ENCODE data around the gene GINS3. TPM values are rescaled to one million over a fixed set of nuclear protein-coding genes. Genes with fewer than 3 reads are reported as not detected.
A peak's percentile ranks its signal among the peaks of the same experiment; 100 is the strongest.

Gene GINS3
- total and polyA plus RNA-seq, 12 donors: 7.6 to 25.2 (median 10.5) TPM

GRCh38 chr16:58346831-58347371, 45.4 kb upstream of the GINS3 start:
- TF ChIP-seq POLR2A (IDR thresholded peaks at IDR 0.05): no peak
- TF ChIP-seq CTCF (IDR thresholded peaks at IDR 0.05): no peak
- Histone ChIP-seq H3K27me3 (no peaks in the 10 kb centered on the region), H3K4me1 (replicated peaks in 1 of 2) (peaks cover 6 to 11% of the 10 kb centered on the region in 2 donors), H3K4me3 (no peak overlapping the region), H3K36me3 (replicated peaks in 1 of 2) (no peaks in the 10 kb centered on the region), H3K27ac (peak overlapping the region in 3 of 5 donors; percentile 9 to 54 (median 36)), H3K9me3 (replicated peaks in 1 of 3) (no peaks in the 10 kb centered on the region)
- 29 to 37% (median 36%) methylated on average over 5 of the region's 5 CpGs for WGBS, 4 donors
- intact Hi-C loops (cut with DNase I): no loop called here
- DNase-seq: no peak

GRCh38 chr16:58348986-58349385, 43.3 kb upstream of the GINS3 start:
- TF ChIP-seq POLR2A (IDR thresholded peaks at IDR 0.05) (no peak), CTCF (IDR thresholded peaks at IDR 0.05) (no peak)
- no peaks in the 10 kb centered on the region for H3K9me3 ChIP-seq (replicated peaks in 1 of 3)
- peaks cover 6 to 11% of the 10 kb centered on the region in 2 donors for H3K4me1 ChIP-seq (replicated peaks in 1 of 2)
- 25 to 58% (median 45%) methylated on average over 2 to 3 of the region's 3 CpGs for WGBS, 4 donors
- H3K27ac ChIP-seq: peak overlapping the region in 1 of 5 donors; percentile 6
- no peaks in the 10 kb centered on the region for H3K36me3 ChIP-seq (replicated peaks in 1 of 2)
- DNase-seq: peak in 1 of 7 donors; percentile 78
- no peak overlapping the region for H3K4me3 ChIP-seq
- intact Hi-C loops (cut with DNase I): no loop called here
- no peaks in the 10 kb centered on the region for H3K27me3 ChIP-seq

DNA sequence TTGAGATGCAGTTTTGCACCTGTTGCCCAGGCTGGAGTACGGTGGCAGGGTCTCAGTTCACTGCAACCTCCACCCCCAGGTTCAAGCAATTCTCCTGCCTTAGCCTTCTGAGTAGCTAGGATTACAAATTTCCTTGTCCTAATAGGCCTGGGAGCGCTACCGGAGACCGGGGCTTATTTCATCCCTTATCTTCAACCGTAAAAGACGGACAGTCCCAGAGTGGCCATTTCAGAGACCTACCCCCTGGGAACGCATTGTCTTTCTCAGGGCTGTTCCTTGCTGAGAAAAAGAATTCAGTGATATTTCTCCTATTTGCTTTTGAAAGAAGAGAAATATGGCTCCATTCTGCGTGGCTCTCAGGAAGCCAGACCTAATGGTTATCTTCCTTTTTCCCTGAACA, 39.6 kb upstream of the GINS3 start:
- no peak overlapping the region for H3K27ac ChIP-seq
- intact Hi-C loops (cut with DNase I): no loop called here
- no peak for TF ChIP-seq POLR2A (IDR thresholded peaks at IDR 0.05)
- TF ChIP-seq CTCF (IDR thresholded peaks at IDR 0.05): no peak
- no peak for DNase-seq
- 74 to 88% (median 81%) methylated on average over 8 of the region's 8 CpGs for WGBS, 4 donors
- no peak overlapping the region for H3K4me3 ChIP-seq
- no peaks in the 10 kb centered on the region for H3K4me1 ChIP-seq (replicated peaks in 1 of 2)
- no peaks in the 10 kb centered on the region for H3K9me3 ChIP-seq (replicated peaks in 1 of 3)
- H3K27me3 ChIP-seq: no peaks in the 10 kb centered on the region
- no peaks in the 10 kb centered on the region for H3K36me3 ChIP-seq (replicated peaks in 1 of 2)

- intact Hi-C loops (cut with DNase I): no loop called here
Measured at GRCh38 chr16:58360041-58360634, 32.1 kb upstream of the GINS3 start.

More at GRCh38 chr16:58360041-58360634, 32.1 kb upstream of the GINS3 start:
- Histone ChIP-seq H3K4me3 (no peak overlapping the region), H3K9me3 (replicated peaks in 1 of 3) (no peaks in the 10 kb centered on the region), H3K36me3 (replicated peaks in 1 of 2) (no peaks in the 10 kb centered on the region), H3K4me1 (replicated peaks in 1 of 2) (no peaks in the 10 kb centered on the region), H3K27ac (no peak overlapping the region), H3K27me3 (no peaks in the 10 kb centered on the region)
- TF ChIP-seq CTCF (IDR thresholded peaks at IDR 0.05) (no peak), POLR2A (IDR thresholded peaks at IDR 0.05) (no peak)
- no peak for DNase-seq

Data from adrenal gland (tissue), 12 donors.